GM12891 (cell line): ENCODE data around the gene KDM5A.

Source experiments
- POLR2A ChIP-seq: IDR thresholded peaks from 2 replicates; pipeline ENCODE4 v1.6.1; 2011; ENCODE audit warnings: low read depth, low read length, control low read depth
- POU2F2 ChIP-seq: IDR thresholded peaks from 2 replicates; pipeline ENCODE4 v1.6.1; 2011; ENCODE audit warnings: low read depth, mild to moderate bottlenecking, control low read depth, low read length, moderate library complexity

DNA sequence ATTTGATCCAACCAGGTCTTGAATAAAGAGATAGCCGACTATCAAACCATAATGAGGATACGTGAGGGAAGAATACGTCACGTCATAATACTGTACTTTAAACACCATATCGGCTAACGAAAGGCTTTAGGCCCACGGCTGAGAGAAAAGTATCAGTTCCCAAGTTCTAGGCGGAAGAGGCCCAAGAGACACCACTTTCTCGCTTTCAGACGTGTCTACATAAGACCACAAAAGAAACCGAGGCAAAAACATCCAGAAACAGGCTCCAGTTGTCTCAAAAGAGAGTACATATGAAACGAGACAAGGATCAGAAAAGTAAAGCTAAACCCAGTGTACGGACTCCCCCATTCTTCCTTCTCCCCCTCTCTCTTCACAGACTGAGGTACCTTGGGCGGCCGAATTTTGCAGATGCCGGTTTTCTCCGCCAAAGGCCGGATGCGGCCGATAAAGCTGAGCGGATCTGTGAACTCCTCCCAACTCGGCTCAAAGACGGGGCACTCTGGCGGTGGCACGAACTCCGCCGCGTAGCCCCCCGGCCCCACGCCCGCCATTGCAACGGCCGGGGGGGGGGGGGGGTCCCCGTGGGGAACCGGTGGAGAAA, 479 bp downstream of the KDM5A start:
- TF ChIP-seq POLR2A (no peak), POU2F2 (no peak)
